Fibroblast of skin of left quadriceps (primary cell): ENCODE measurements around the gene INSR.
"Not testable (repeated sequence)": the region's sequence is repeated elsewhere in the genome, so short reads cannot be mapped to it uniquely, and the experiment has no call there.

Experiments
- DNase-seq, 2 experiments: peaks; one replicate each; pipeline ENCODE4 v3.0.0-alpha.2; 2013; ENCODE audit warnings: low read depth in 2 of 2

INSR gene

GRCh38 chr19:7195046-7195445 is 99.2 kb downstream of the INSR start:
- DNase-seq = no peak

GRCh38 chr19:7194566-7194965 is 99.6 kb downstream of the INSR start:
- DNase-seq = no peak

- no peak for DNase-seq
These were observed 102.1 kb downstream of the INSR start for GRCh38 chr19:7191946-7192691.

- DNase-seq = no peak
These were observed 105.2 kb downstream of the INSR start for GRCh38 chr19:7188698-7189629.

GRCh38 chr19:7187605-7188339 is 106.4 kb downstream of the INSR start:
- no peak for DNase-seq

- DNase-seq = no peak
These were observed 111.7 kb downstream of the INSR start for GRCh38 chr19:7182489-7182888.

- no peak for DNase-seq
These were observed 114.3 kb downstream of the INSR start for GRCh38 chr19:7179917-7180306.

- peak in 1 of 2 experiments; percentile 21 for DNase-seq
These were observed 116.3 kb downstream of the INSR start for GRCh38 chr19:7177926-7178325.

- no peak for DNase-seq
These were observed 117.4 kb downstream of the INSR start for GRCh38 chr19:7176792-7177191.

GRCh38 chr19:7172794-7173193 is 121.4 kb downstream of the INSR start:
- no peak for DNase-seq

GRCh38 chr19:7170983-7171382 is 123.2 kb downstream of the INSR start:
- DNase-seq = no peak

- no peak for DNase-seq
These were observed 125.3 kb downstream of the INSR start for GRCh38 chr19:7168941-7169340.

- no peak for DNase-seq
These were observed 132.9 kb downstream of the INSR start for GRCh38 chr19:7161292-7161691.

GRCh38 chr19:7159105-7159933 is 134.9 kb downstream of the INSR start:
- peak; percentile 77 to 78 for DNase-seq

- no peak for DNase-seq
These were observed 141.2 kb downstream of the INSR start for GRCh38 chr19:7153022-7153421.

GRCh38 chr19:7152568-7152967 is 141.6 kb downstream of the INSR start:
- DNase-seq = no peak

- no peak for DNase-seq
These were observed 144.1 kb downstream of the INSR start for GRCh38 chr19:7149956-7150705.

GRCh38 chr19:7147119-7147675 is 147.0 kb downstream of the INSR start:
- not testable (repeated sequence) for DNase-seq

- DNase-seq = not testable (repeated sequence)
These were observed 148.1 kb downstream of the INSR start for GRCh38 chr19:7146086-7146485.

GRCh38 chr19:7145494-7145893 is 148.7 kb downstream of the INSR start:
- no peak for DNase-seq
